HCT116 (cell line): ENCODE results near the gene WWTR1.

ENCODE experiments used
- CEBPB ChIP-seq: IDR thresholded peaks from 2 replicates; pipeline ENCODE4 v1.6.1; 2012; ENCODE audit warnings: low read depth
- CTCF ChIP-seq, 3 experiments: fragments of 200-600 bp in 1 of 3; sonication (generic) in 1 of 3; IDR thresholded peaks in 2 of 3; conservative IDR thresholded peaks in 1 of 3; 2 replicates each; pipeline ENCODE4 v1.5.1; 2012 to 2017; ENCODE audit warnings: low read depth in 2 of 3, low read length in 2 of 3, antibody characterized with exemption in 1 of 3, borderline replicate concordance in 1 of 3, control low read depth in 1 of 3, mild to moderate bottlenecking in 1 of 3, mixed read lengths in 1 of 3, mixed run types in 1 of 3, moderate library complexity in 1 of 3; ENCODE audit not compliant: insufficient read depth in 1 of 3
- EZH2 ChIP-seq: fragments of 200-600 bp; sonication (generic); IDR thresholded peaks from 2 replicates; pipeline ENCODE4 v1.6.1; 2017; ENCODE audit warnings: antibody characterized with exemption, mixed run types
- JUND ChIP-seq: IDR thresholded peaks from 2 replicates; pipeline ENCODE4 v1.6.1; 2012
- MAX ChIP-seq: IDR thresholded peaks from 2 replicates; pipeline ENCODE4 v1.6.1; 2012
- POLR2A ChIP-seq: IDR thresholded peaks from 2 replicates; pipeline ENCODE4 v1.7.0; 2011; ENCODE audit warnings: borderline replicate concordance; ENCODE audit not compliant: insufficient read depth, insufficient read length; ENCODE audit errors: extremely low read depth
- YY1 ChIP-seq: IDR thresholded peaks from 2 replicates; pipeline ENCODE4 v1.6.1; 2011; ENCODE audit warnings: low read length, low read depth, moderate library complexity, mild to moderate bottlenecking; ENCODE audit not compliant: insufficient replicate concordance; ENCODE audit errors: extremely low read depth
- ZNF274 ChIP-seq: fragments of 200-500 bp; sonication (Bioruptor generic); IDR thresholded peaks from 2 replicates; pipeline ENCODE4 v1.6.1; 2014; ENCODE audit warnings: mild to moderate bottlenecking, low read depth, low read length, inconsistent platforms

DNA sequence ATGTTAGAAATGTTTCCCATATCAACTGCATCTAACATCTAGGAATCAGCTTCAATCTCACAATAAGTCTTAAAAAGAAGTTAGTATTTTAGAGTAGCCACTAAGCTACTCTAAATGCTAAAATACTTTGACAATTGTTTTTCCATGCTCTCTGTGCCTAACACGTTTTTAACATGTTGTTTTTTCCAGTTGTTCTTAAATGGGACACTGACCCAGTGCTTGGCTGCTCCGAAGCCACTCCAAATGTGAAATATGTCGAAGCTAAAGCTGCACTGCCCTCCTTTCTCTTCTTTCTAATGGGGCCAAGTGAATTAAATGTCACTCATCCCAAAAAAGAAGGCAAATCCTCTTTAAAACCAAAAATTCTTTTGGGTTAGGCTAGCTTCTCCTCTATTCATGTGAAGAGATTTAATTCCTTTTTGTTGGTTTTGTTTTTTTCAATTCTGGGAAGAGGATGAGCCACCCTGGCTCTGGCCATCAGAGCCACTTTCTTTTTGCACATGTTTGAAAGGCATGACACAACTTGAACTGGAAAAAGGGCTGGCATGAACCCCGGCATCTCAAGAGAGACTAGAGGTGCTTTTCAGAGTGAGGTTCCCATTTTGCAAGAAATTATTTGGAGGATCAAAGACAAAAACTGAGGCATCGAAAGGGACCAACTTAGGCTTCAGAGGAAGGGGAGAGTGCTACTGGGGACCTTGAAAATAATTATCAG, 73.7 kb downstream of the WWTR1 start:
- TF ChIP-seq CTCF (IDR thresholded peaks at IDR 0.05 in 2 of 3, conservative IDR thresholded peaks at IDR 0.05 in 1 of 3; ENCODE audit: borderline replicate concordance in 1 of 3, insufficient read depth in 1 of 3, low read depth in 2 of 3, low read length in 2 of 3) (no peak), CEBPB (no peak), YY1 (no peak), POLR2A (no peak), MAX (no peak), ZNF274 (no peak), EZH2 (no peak), JUND (no peak)
